GM23338 (cell line): ENCODE measurements around the gene XRCC5. TPM values are rescaled to one million over a fixed set of nuclear protein-coding genes. Genes with fewer than 3 reads are reported as not detected.

Experiments
- ATAC-seq: fragments of 200-7000 bp; cut with Tn5 transposase; 3 replicates; pipeline ENCODE4 v1.9.1; 2020
- DNase-seq: peaks from one replicate; pipeline ENCODE4 v3.0.0-alpha.2; 2015; ENCODE audit warnings: low spot score
- H2AFZ ChIP-seq: fragments of 200-600 bp; sonication (generic); 2 replicates; pipeline ENCODE4 v1.8.0; 2016; ENCODE audit warnings: antibody characterized with exemption, mild to moderate bottlenecking, moderate library complexity
- H3F3A ChIP-seq: fragments of 200-600 bp; sonication (generic); replicated peaks from 2 replicates; pipeline ENCODE4 v1.8.0; 2017; ENCODE audit warnings: antibody characterized with exemption, mixed run types, low read depth
- H3K27ac ChIP-seq: fragments of 200-600 bp; sonication (generic); 2 replicates; pipeline ENCODE4 v1.6.1; 2016; ENCODE audit warnings: low read depth
- H3K27me3 ChIP-seq: fragments of 200-600 bp; sonication (generic); 2 replicates; pipeline ENCODE4 v1.8.0; 2016; ENCODE audit warnings: mild to moderate bottlenecking, mixed run types, moderate library complexity; ENCODE audit not compliant: insufficient read depth
- H3K36me3 ChIP-seq: fragments of 200-600 bp; sonication (generic); 2 replicates; pipeline ENCODE4 v1.8.0; 2016; ENCODE audit warnings: mild to moderate bottlenecking; ENCODE audit not compliant: insufficient read depth
- H3K4me1 ChIP-seq: fragments of 200-600 bp; sonication (generic); 2 replicates; pipeline ENCODE4 v1.8.0; 2016; ENCODE audit warnings: mild to moderate bottlenecking, moderate library complexity; ENCODE audit not compliant: insufficient read depth
- H3K4me2 ChIP-seq: fragments of 200-600 bp; sonication (generic); 2 replicates; pipeline ENCODE4 v1.7.1; 2017; ENCODE audit warnings: mixed run types
- H3K4me3 ChIP-seq: fragments of 200-600 bp; sonication (generic); 2 replicates; pipeline ENCODE4 v1.6.1; 2016; ENCODE audit warnings: mixed run types
- H3K79me2 ChIP-seq: fragments of 200-600 bp; sonication (generic); replicated peaks from 2 replicates; pipeline ENCODE4 v1.8.0; 2017; ENCODE audit warnings: mild to moderate bottlenecking; ENCODE audit not compliant: insufficient read depth
- H3K9me2 ChIP-seq: fragments of 200-600 bp; sonication (generic); 2 replicates; pipeline ENCODE4 v1.8.0; 2017; ENCODE audit not compliant: insufficient read depth
- H4K20me1 ChIP-seq: fragments of 200-600 bp; sonication (generic); replicated peaks from 2 replicates; pipeline ENCODE4 v1.8.0; 2017; ENCODE audit warnings: mild to moderate bottlenecking; ENCODE audit not compliant: insufficient read depth
- H3K27ac Mint-ChIP-seq: 2 replicates; pipeline ENCODE4 v1.8.0; 2020; ENCODE audit warnings: inconsistent platforms, mild to moderate bottlenecking, moderate library complexity, mixed read lengths
- H3K27me3 Mint-ChIP-seq: 3 replicates; pipeline ENCODE4 v1.8.0; 2022; ENCODE audit warnings: low read depth, mild to moderate bottlenecking, moderate library complexity, mixed read lengths, inconsistent platforms; ENCODE audit not compliant: insufficient read depth, poor library complexity
- H3K36me3 Mint-ChIP-seq: 3 replicates; pipeline ENCODE4 v1.8.0; 2021; ENCODE audit warnings: low read depth, mild to moderate bottlenecking, inconsistent platforms, moderate library complexity, mixed read lengths
- H3K4me1 Mint-ChIP-seq: 3 replicates; pipeline ENCODE4 v1.8.0; 2020; ENCODE audit warnings: mild to moderate bottlenecking, inconsistent platforms, mixed read lengths
- H3K4me3 Mint-ChIP-seq: 3 replicates; pipeline ENCODE4 v1.8.0; 2021; ENCODE audit warnings: moderate library complexity, mild to moderate bottlenecking, inconsistent platforms, mixed read lengths
- H3K9me3 Mint-ChIP-seq: 3 replicates; pipeline ENCODE4 v1.8.0; 2020; ENCODE audit warnings: moderate library complexity, mild to moderate bottlenecking, inconsistent platforms, mixed read lengths
- CREB1 ChIP-seq: fragments of 250-450 bp; sonication (Bioruptor Pico); IDR thresholded peaks from 2 replicates; pipeline ENCODE4 v1.5.0; 2020; ENCODE audit warnings: low read depth, mild to moderate bottlenecking, moderate library complexity
- EZH2 ChIP-seq: fragments of 200-600 bp; sonication (generic); IDR thresholded peaks from one replicate; pipeline ENCODE4 v1.8.0; 2017; ENCODE audit warnings: antibody characterized with exemption, mild to moderate bottlenecking, low read depth; ENCODE audit not compliant: unreplicated experiment
- EZH2phosphoT487 ChIP-seq: fragments of 200-600 bp; sonication (generic); IDR thresholded peaks from one replicate; pipeline ENCODE4 v1.8.1; 2018; ENCODE audit warnings: antibody characterized with exemption; ENCODE audit not compliant: unreplicated experiment
- JUNB ChIP-seq: IDR thresholded peaks from one replicate; pipeline ENCODE4 v1.6.1; 2016; ENCODE audit warnings: antibody characterized with exemption; ENCODE audit not compliant: unreplicated experiment
- NANOG ChIP-seq: IDR thresholded peaks from 2 replicates; pipeline ENCODE4 v1.6.1; 2016; ENCODE audit warnings: antibody characterized with exemption, borderline replicate concordance
- POLR2AphosphoS5 ChIP-seq: IDR thresholded peaks from 2 replicates; pipeline ENCODE4 v1.6.1; 2016; ENCODE audit warnings: antibody characterized with exemption, low read depth
- STAT1 ChIP-seq: IDR thresholded peaks from one replicate; pipeline ENCODE4 v1.6.1; 2016; ENCODE audit warnings: antibody characterized with exemption; ENCODE audit not compliant: unreplicated experiment
- ZNF114 ChIP-seq: fragments of 250-450 bp; sonication (Bioruptor Pico); IDR thresholded peaks from 2 replicates; pipeline ENCODE4 v1.5.0; 2020; ENCODE audit warnings: mild to moderate bottlenecking, moderate library complexity
- ZNF331 ChIP-seq: fragments of 250-450 bp; sonication (Bioruptor Pico); IDR thresholded peaks from 2 replicates; pipeline ENCODE4 v1.5.0; 2020; ENCODE audit warnings: low read depth, mild to moderate bottlenecking, moderate library complexity
- ZNF462 ChIP-seq: fragments of 250-450 bp; sonication (Bioruptor Pico); IDR thresholded peaks from 2 replicates; pipeline ENCODE4 v1.5.0; 2020; ENCODE audit warnings: mild to moderate bottlenecking, moderate library complexity
- polyA plus RNA-seq: library from polyadenylated mRNA; unstranded; fragments of >200 nt; fragmentation: Nextera tagmentation; extraction: Ambion mirVana; gene quantifications from 2 replicates; pipeline ENCODE4 v1.2.1, GENCODE V29; 2016
- total RNA-seq: library from RNA; depleted of rRNA; stranded (reverse); fragments of >200 nt; shearing (Covaris generic); gene quantifications from 2 replicates; pipeline ENCODE4 v1.2.3, GENCODE V29; 2014
- TF ChIP-seq, protein P1 (sequence below), 2 experiments: fragments of 200-600 bp in 1 of 2; sonication (generic) in 1 of 2; conservative IDR thresholded peaks; 2 replicates each; pipeline versions ENCODE4 v1.5.1 to v1.6.1; 2016 to 2017; ENCODE audit warnings: antibody characterized with exemption in 2 of 2, low read depth in 2 of 2, mild to moderate bottlenecking in 2 of 2, moderate library complexity in 1 of 2
- TF ChIP-seq, protein P2 (sequence below): IDR thresholded peaks from one replicate; pipeline ENCODE4 v1.6.1; 2018; ENCODE audit warnings: antibody characterized with exemption; ENCODE audit not compliant: unreplicated experiment
- TF ChIP-seq, protein P3 (sequence below): IDR thresholded peaks from 2 replicates; pipeline ENCODE4 v1.6.1; 2016; ENCODE audit warnings: antibody characterized with exemption

XRCC5 gene
- total and polyA plus RNA-seq, 2 experiments from 2014 or later = 499 to 524 TPM

DNA sequence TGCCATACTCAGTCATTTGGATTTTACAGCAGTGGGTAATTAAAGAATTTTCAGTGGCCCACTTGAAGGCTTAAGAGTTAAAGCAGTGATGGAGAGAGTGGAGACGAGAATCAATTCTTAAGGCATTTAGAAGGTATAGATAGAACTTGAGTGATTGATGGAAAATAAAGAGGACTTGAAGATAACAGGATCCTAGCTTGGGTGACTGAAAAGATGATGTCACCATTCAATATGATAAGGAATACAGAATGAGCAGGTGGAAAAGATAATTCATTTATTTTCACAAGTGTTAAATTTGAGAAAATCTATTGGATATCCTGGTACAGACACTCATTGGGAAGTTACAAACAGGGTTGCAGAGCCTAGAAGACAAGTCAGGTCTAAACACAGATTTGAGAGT lies 35.2 kb downstream of the XRCC5 start:
- peaks cover 81% of the 10 kb centered on the region for H3K36me3 ChIP-seq
- Mint-ChIP-seq H3K4me3 (no peak overlapping the region), H3K27ac (no peak overlapping the region), H3K9me3 (no peaks in the 10 kb centered on the region), H3K27me3 (no peaks in the 10 kb centered on the region), H3K36me3 (peaks cover 69% of the 10 kb centered on the region), H3K4me1 (peaks cover 6% of the 10 kb centered on the region)
- peak overlapping the region; percentile 61 for H3K27ac ChIP-seq
- H3K9me2 ChIP-seq = no peaks in the 10 kb centered on the region
- H3K4me2 ChIP-seq = no peak overlapping the region
- H3K79me2 ChIP-seq = peaks cover 86% of the 10 kb centered on the region
- H3K27me3 ChIP-seq = no peaks in the 10 kb centered on the region
- H3K4me1 ChIP-seq = no peaks in the 10 kb centered on the region; the same call in 1 of the 2 replicates
- no peak overlapping the region for H3K4me3 ChIP-seq
- DNase-seq (no peak), ATAC-seq (no peak)
- TF ChIP-seq, protein P1, sequence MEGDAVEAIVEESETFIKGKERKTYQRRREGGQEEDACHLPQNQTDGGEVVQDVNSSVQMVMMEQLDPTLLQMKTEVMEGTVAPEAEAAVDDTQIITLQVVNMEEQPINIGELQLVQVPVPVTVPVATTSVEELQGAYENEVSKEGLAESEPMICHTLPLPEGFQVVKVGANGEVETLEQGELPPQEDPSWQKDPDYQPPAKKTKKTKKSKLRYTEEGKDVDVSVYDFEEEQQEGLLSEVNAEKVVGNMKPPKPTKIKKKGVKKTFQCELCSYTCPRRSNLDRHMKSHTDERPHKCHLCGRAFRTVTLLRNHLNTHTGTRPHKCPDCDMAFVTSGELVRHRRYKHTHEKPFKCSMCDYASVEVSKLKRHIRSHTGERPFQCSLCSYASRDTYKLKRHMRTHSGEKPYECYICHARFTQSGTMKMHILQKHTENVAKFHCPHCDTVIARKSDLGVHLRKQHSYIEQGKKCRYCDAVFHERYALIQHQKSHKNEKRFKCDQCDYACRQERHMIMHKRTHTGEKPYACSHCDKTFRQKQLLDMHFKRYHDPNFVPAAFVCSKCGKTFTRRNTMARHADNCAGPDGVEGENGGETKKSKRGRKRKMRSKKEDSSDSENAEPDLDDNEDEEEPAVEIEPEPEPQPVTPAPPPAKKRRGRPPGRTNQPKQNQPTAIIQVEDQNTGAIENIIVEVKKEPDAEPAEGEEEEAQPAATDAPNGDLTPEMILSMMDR (conservative IDR thresholded peaks at IDR 0.05; ENCODE audit: low read depth in 2 of 2) = no peak
- no peak for TF ChIP-seq CREB1 (CRISPR knock-in tag)
- TF ChIP-seq NANOG = no peak
- TF ChIP-seq ZNF331 (CRISPR knock-in tag) = no peak
- no peak for TF ChIP-seq JUNB
- no peak for TF ChIP-seq ZNF462 (CRISPR knock-in tag)
- TF ChIP-seq, protein P2, sequence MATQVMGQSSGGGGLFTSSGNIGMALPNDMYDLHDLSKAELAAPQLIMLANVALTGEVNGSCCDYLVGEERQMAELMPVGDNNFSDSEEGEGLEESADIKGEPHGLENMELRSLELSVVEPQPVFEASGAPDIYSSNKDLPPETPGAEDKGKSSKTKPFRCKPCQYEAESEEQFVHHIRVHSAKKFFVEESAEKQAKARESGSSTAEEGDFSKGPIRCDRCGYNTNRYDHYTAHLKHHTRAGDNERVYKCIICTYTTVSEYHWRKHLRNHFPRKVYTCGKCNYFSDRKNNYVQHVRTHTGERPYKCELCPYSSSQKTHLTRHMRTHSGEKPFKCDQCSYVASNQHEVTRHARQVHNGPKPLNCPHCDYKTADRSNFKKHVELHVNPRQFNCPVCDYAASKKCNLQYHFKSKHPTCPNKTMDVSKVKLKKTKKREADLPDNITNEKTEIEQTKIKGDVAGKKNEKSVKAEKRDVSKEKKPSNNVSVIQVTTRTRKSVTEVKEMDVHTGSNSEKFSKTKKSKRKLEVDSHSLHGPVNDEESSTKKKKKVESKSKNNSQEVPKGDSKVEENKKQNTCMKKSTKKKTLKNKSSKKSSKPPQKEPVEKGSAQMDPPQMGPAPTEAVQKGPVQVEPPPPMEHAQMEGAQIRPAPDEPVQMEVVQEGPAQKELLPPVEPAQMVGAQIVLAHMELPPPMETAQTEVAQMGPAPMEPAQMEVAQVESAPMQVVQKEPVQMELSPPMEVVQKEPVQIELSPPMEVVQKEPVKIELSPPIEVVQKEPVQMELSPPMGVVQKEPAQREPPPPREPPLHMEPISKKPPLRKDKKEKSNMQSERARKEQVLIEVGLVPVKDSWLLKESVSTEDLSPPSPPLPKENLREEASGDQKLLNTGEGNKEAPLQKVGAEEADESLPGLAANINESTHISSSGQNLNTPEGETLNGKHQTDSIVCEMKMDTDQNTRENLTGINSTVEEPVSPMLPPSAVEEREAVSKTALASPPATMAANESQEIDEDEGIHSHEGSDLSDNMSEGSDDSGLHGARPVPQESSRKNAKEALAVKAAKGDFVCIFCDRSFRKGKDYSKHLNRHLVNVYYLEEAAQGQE = no peak
- no peak for TF ChIP-seq EZH2phosphoT487
- TF ChIP-seq EZH2 = no peak
- no peak for TF ChIP-seq POLR2AphosphoS5
- no peak for TF ChIP-seq STAT1
- TF ChIP-seq, protein P3, sequence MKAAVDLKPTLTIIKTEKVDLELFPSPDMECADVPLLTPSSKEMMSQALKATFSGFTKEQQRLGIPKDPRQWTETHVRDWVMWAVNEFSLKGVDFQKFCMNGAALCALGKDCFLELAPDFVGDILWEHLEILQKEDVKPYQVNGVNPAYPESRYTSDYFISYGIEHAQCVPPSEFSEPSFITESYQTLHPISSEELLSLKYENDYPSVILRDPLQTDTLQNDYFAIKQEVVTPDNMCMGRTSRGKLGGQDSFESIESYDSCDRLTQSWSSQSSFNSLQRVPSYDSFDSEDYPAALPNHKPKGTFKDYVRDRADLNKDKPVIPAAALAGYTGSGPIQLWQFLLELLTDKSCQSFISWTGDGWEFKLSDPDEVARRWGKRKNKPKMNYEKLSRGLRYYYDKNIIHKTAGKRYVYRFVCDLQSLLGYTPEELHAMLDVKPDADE = no peak
- TF ChIP-seq ZNF114 = no peak
- no peak overlapping the region for H2AFZ ChIP-seq
- peaks cover 38% of the 10 kb centered on the region for H4K20me1 ChIP-seq
- peaks cover 1% of the 10 kb centered on the region for H3F3A ChIP-seq
